Esophagus (tissue), 2 donors: ENCODE results near the gene GPR142. TPM values are rescaled to one million over a fixed set of nuclear protein-coding genes. Genes with fewer than 3 reads are reported as not detected.

ENCODE experiments used
- H3K27ac ChIP-seq, 2 donors: one replicate each; pipeline ENCODE4 v1.5.1; 2013; ENCODE audit warnings: low read depth in 2 of 2, mild to moderate bottlenecking in 2 of 2, inconsistent platforms in 1 of 2, low read length in 1 of 2, moderate library complexity in 1 of 2
- H3K27me3 ChIP-seq, 2 donors: one replicate each; pipeline ENCODE4 v1.6.1; 2013; ENCODE audit warnings: low read length in 2 of 2, control low read depth in 1 of 2, mild to moderate bottlenecking in 1 of 2; ENCODE audit not compliant: insufficient read depth in 2 of 2, control insufficient read depth in 1 of 2
- H3K36me3 ChIP-seq, 2 donors: one replicate each; pipeline ENCODE4 v1.6.1; 2013; ENCODE audit warnings: low read length in 1 of 2; ENCODE audit not compliant: control insufficient read depth in 2 of 2, insufficient read depth in 2 of 2
- H3K4me1 ChIP-seq, 2 donors: one replicate each; pipeline ENCODE4 v1.6.1; 2013; ENCODE audit warnings: low read length in 1 of 2; ENCODE audit not compliant: control insufficient read depth in 2 of 2, insufficient read depth in 2 of 2
- H3K4me3 ChIP-seq, 2 donors: one replicate each; pipeline ENCODE4 v1.5.1; 2013; ENCODE audit warnings: low read length in 2 of 2, mild to moderate bottlenecking in 2 of 2, low read depth in 1 of 2, moderate library complexity in 1 of 2
- H3K9me3 ChIP-seq, 2 donors: one replicate each; pipeline ENCODE4 v1.6.1; 2013; ENCODE audit warnings: mild to moderate bottlenecking in 2 of 2, low read depth in 1 of 2, low read length in 1 of 2, moderate library complexity in 1 of 2; ENCODE audit not compliant: control insufficient read depth in 2 of 2, insufficient read depth in 1 of 2
- WGBS, 2 donors: extraction: QIAGEN DNeasy Blood & Tissue Kit; methylation state at CpG; one replicate each; pipeline ENCODE4 v1.1.7; 2013; 5-methylcytosine and 5-hydroxymethylcytosine counted together
- polyA plus RNA-seq, 2 donors: library from polyadenylated mRNA; stranded (reverse); fragments of 200-250 nt; gene quantifications; one replicate each; pipeline ENCODE4 v1.2.3, GENCODE V29; 2013
- donor health status: healthy with polysubstance abuse.
- donor health status: Bipolar disorder and iron deficiency.

GPR142 gene
- polyA plus RNA-seq = under 1 TPM in 1 of 2 donors, not detected in 1; 0.09 TPM

GRCh38 chr17:74367206-74367605 lies at the start of gene GPR142:
Gene GPR142, plus strand, starts transcription at chr17:74367506. Its CDS starts 2,035 bp downstream, at chr17:74369541.
- no peak within 1 kb of the TSS for H3K27ac ChIP-seq
- no peak within 1 kb of the TSS for H3K4me3 ChIP-seq
- H3K9me3 ChIP-seq = no peaks in the 10 kb centered on the region
- H3K27me3 ChIP-seq = peaks cover 0 to 7% of the 10 kb centered on the region in 2 donors
- H3K36me3 ChIP-seq = no peaks in the 10 kb centered on the region
- 83 to 84% methylated on average over 5 of the region's 5 CpGs for WGBS, 2 donors
- no peaks in the 10 kb centered on the region for H3K4me1 ChIP-seq

GRCh38 chr17:74318391-74318790 lies 48.9 kb upstream of the GPR142 start:
- Histone ChIP-seq H3K27me3 (peaks cover 0 to 3% of the 10 kb centered on the region in 2 donors), H3K4me3 (no peak overlapping the region), H3K36me3 (no peaks in the 10 kb centered on the region), H3K27ac (no peak overlapping the region), H3K9me3 (no peaks in the 10 kb centered on the region), H3K4me1 (peaks cover 0 to 3% of the 10 kb centered on the region in 2 donors)
- 88 to 90% methylated on average over 10 of the region's 10 CpGs for WGBS, 2 donors

GRCh38 chr17:74324521-74324920 lies 42.8 kb upstream of the GPR142 start:
- H3K27ac ChIP-seq = no peak overlapping the region
- WGBS, 2 donors = 89 to 91% methylated on average over 6 of the region's 6 CpGs
- H3K4me1 ChIP-seq = peaks cover 5 to 9% of the 10 kb centered on the region in 2 donors
- peaks cover 0 to 3% of the 10 kb centered on the region in 2 donors for H3K27me3 ChIP-seq
- H3K36me3 ChIP-seq = no peaks in the 10 kb centered on the region
- no peak overlapping the region for H3K4me3 ChIP-seq
- peaks cover 0 to 1% of the 10 kb centered on the region in 2 donors for H3K9me3 ChIP-seq

- peaks cover 0 to 1% of the 10 kb centered on the region in 2 donors for H3K9me3 ChIP-seq
- peaks cover 5 to 9% of the 10 kb centered on the region in 2 donors for H3K4me1 ChIP-seq
- H3K27ac ChIP-seq = no peak overlapping the region
- H3K27me3 ChIP-seq = peaks cover 0 to 3% of the 10 kb centered on the region in 2 donors
- no peak overlapping the region for H3K4me3 ChIP-seq
- H3K36me3 ChIP-seq = no peaks in the 10 kb centered on the region
- 26 to 30% methylated on average over 11 of the region's 11 CpGs for WGBS, 2 donors
Observed at GRCh38 chr17:74325376-74325742, 41.9 kb upstream of the GPR142 start.

- Histone ChIP-seq H3K4me1 (peaks cover 5 to 9% of the 10 kb centered on the region in 2 donors), H3K4me3 (peak within 1 kb of the TSS; percentile 19 to 23), H3K27ac (no peak within 1 kb of the TSS), H3K27me3 (peaks cover 0 to 3% of the 10 kb centered on the region in 2 donors), H3K9me3 (peaks cover 0 to 1% of the 10 kb centered on the region in 2 donors), H3K36me3 (no peaks in the 10 kb centered on the region)
- WGBS, 2 donors = 6% methylated on average over 48 to 73 of the region's 73 CpGs
Observed at GRCh38 chr17:74325743-74326379, 41.4 kb upstream of the GPR142 start, which contains the start of gene KIF19. Gene KIF19, plus strand, starts transcription at chr17:74326226. Its CDS starts 124 bp downstream, at chr17:74326350.

GRCh38 chr17:74326506-74326905 lies 40.8 kb upstream of the GPR142 start:
- Histone ChIP-seq H3K4me1 (peaks cover 5 to 9% of the 10 kb centered on the region in 2 donors), H3K27me3 (peaks cover 0 to 3% of the 10 kb centered on the region in 2 donors), H3K27ac (no peak overlapping the region), H3K9me3 (peaks cover 0 to 1% of the 10 kb centered on the region in 2 donors), H3K36me3 (no peaks in the 10 kb centered on the region), H3K4me3 (peak overlapping the region in 1 of 2 donors; percentile 23)
- 26 to 27% methylated on average over 10 of the region's 10 CpGs for WGBS, 2 donors

GRCh38 chr17:74328487-74328886 lies 38.8 kb upstream of the GPR142 start:
- Histone ChIP-seq H3K27ac (no peak overlapping the region), H3K36me3 (no peaks in the 10 kb centered on the region), H3K27me3 (no peaks in the 10 kb centered on the region), H3K4me1 (peaks cover 5 to 9% of the 10 kb centered on the region in 2 donors), H3K9me3 (peaks cover 0 to 1% of the 10 kb centered on the region in 2 donors), H3K4me3 (no peak overlapping the region)
- WGBS, 2 donors = 93 to 94% methylated on average over 3 of the region's 3 CpGs

- peaks cover 5 to 9% of the 10 kb centered on the region in 2 donors for H3K4me1 ChIP-seq
- H3K27me3 ChIP-seq = no peaks in the 10 kb centered on the region
- peaks cover 0 to 1% of the 10 kb centered on the region in 2 donors for H3K9me3 ChIP-seq
- H3K36me3 ChIP-seq = no peaks in the 10 kb centered on the region
- H3K27ac ChIP-seq = no peak overlapping the region
- no peak overlapping the region for H3K4me3 ChIP-seq
- 73 to 79% methylated on average over 3 of the region's 3 CpGs for WGBS, 2 donors
Observed at GRCh38 chr17:74329378-74329777, 37.9 kb upstream of the GPR142 start.

GRCh38 chr17:74330446-74330845 lies 36.9 kb upstream of the GPR142 start:
- WGBS, 2 donors = 73 to 76% methylated on average over 8 of the region's 8 CpGs
- Histone ChIP-seq H3K9me3 (no peaks in the 10 kb centered on the region), H3K27me3 (no peaks in the 10 kb centered on the region), H3K27ac (no peak overlapping the region), H3K4me3 (no peak overlapping the region), H3K36me3 (no peaks in the 10 kb centered on the region), H3K4me1 (peaks cover 5 to 8% of the 10 kb centered on the region in 2 donors)
